Skin epidermis (tissue), 12 donors: ENCODE measurements around the gene SLC25A3.
"Not testable (repeated sequence)": the region's sequence is repeated elsewhere in the genome, so short reads cannot be mapped to it uniquely, and the experiment has no call there.

Experiments
- H3K27ac ChIP-seq, 21 experiments: fragments of 200-600 bp; sonication (generic) in 11 of 21; one replicate each; pipeline ENCODE4 v1.5.0; 2020; ENCODE audit warnings: mild to moderate bottlenecking in 3 of 21, inconsistent platforms in 2 of 21, moderate library complexity in 2 of 21
- H3K4me3 ChIP-seq, 7 experiments: fragments of 200-600 bp; sonication (generic) in 2 of 7; one replicate each; pipeline ENCODE4 v1.5.0; 2020; ENCODE audit warnings: inconsistent platforms in 2 of 7, mild to moderate bottlenecking in 2 of 7, moderate library complexity in 1 of 7

SLC25A3 gene

DNA sequence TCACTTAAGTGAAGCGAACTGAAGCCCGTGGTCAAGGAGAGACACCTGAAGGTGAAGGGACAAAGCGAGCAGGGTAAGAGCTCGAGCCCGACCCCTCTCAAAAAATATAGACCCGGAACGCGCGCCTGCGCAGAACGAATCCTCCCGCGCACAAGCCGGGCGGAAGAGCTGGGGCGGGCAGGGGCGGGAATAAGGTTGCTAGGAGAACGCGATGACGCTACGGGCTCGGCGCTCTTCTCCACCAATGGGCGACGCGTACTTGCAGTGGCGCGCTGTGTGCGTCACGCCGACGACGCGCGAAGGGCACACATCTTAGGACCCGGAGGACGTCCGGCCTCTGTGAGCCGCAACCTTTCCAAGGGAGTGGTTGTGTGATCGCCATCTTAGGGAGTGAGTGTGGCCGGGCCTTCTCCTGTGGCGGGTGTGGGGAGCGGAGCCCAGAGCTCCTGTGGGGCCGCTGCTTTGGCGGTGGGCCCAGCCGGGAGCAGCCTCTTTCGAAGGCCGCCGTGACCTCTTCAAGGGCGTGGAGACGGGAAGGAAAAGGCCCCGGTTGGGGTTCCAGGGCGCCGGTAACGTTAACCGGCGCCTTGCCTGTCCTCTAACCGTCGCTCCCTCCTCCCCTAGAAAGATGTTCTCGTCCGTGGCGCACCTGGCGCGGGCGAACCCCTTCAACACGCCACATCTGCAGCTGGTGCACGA, at the start of gene SLC25A3:
Gene SLC25A3 (plus strand): TSS at position 336 of the 699 bp plus-strand sequence. CDS start 293 bp downstream, at position 629.
- H3K27ac ChIP-seq = peak within 1 kb of the TSS; percentile 83 to 100 (median 98)
- peak within 1 kb of the TSS; percentile 60 to 99 (median 93) for H3K4me3 ChIP-seq

DNA sequence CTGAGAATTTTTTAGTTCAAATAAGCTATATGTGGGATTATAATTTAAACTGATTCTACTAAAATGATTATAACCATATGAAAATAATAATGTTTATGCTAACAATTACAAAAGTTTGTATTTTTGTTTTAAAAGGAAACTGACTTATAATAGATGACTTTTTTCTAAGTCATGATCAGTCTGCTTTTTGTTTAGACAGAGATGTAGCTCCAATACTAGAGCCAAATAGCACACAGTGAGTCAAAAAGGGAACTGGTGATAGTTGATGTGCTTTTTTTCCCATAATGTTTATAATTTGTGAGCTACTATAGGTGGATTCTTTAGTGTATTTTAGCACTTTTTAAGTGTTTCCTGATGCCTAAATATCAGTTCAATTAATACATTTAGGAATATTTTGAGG, 49.8 kb upstream of the SLC25A3 start:
- no peak overlapping the region for H3K4me3 ChIP-seq
- no peak overlapping the region for H3K27ac ChIP-seq

DNA sequence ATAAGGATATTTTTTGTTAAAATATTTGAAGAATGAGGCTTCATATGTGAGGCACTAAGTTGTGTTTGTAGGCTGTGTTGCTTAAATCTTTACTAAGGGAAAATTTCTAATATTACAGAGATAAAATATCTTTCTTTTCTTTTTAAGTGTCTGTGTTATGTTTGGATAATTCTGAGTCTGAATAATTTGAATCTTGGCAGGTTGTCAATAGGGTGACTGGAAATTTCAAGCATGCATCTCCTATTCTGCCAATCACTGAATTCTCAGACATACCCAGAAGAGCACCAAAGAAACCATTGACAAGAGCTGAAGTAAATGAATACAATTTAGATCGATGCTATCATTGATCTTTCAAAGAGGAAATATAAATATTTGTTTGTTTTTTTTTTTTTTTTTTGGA, 48.7 kb upstream of the SLC25A3 start:
- no peak overlapping the region for H3K27ac ChIP-seq
- no peak overlapping the region for H3K4me3 ChIP-seq

DNA sequence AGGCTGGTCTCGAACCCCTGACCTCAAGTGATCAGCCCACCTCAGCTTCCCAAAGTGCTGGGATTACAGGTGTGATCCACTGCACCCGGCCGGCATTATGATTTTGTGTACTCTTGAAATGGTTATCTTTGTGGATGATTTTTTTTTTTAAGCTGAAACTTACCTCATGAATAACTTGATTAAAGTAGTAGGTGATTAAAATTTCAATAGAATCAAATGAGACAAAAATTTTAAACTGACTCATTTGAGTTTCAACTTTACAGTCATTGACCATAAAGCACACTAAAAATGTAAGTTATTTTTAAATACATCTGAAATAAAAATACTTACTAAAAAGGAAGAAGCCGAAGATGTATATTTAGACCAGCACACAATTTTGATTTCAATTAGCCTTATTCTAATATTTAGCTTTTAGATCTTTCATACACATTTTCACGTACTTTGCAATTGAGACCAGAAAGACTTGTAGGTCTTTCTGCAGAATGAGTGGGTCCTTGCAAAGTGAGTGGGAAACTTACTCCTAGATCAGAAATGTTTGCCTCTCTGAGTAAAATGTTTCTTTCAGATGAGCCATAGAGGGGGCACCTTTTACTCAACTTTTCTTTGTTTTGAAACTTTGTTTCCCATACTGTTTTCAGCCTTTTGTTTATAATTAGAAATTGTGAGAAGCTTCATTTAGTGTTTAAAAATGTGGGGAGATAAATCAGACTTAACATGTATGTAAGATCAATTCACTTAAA, 43.9 kb upstream of the SLC25A3 start:
- H3K27ac ChIP-seq = no peak overlapping the region
- H3K4me3 ChIP-seq = no peak overlapping the region

DNA sequence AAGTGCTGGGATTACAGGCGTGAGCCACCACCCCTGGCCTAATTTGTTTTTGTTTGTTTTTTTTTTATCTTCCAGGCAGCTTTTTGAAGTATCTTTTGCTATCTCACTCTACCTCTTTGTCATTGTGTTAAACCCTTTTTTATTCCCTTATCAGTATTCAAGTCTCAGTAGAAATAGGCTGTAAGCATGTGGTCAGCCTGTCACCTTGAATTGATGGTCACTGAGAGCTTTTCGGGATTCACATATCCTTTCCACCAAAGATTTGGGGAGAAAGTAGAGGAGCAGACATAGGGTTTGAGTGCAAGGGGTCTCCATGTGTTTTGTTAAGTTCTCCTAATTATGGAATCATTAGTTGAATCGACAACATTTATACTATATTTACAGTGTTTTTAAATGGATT, 41.7 kb upstream of the SLC25A3 start:
- H3K4me3 ChIP-seq = no peak overlapping the region
- H3K27ac ChIP-seq = no peak overlapping the region

DNA sequence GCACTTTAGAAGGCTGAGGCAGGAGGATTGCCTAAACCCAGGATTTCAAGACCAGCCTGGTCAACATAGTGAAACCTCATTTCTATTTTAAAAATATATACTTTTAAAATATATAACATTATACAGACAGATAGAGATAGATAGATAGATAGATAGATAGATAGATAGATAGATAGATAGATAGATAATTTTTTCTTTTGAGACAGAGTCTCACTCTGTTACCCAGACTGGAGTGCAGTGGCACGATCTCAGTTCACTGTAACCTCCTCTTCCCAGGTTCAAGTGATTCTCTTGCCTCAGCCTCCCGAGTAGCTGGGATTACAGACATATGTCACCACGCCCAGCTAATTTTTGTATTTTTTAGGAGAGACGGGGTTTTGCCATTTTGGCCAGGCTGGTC, 35.4 kb upstream of the SLC25A3 start:
- H3K27ac ChIP-seq, H3K4me3 ChIP-seq: not testable (repeated sequence)

DNA sequence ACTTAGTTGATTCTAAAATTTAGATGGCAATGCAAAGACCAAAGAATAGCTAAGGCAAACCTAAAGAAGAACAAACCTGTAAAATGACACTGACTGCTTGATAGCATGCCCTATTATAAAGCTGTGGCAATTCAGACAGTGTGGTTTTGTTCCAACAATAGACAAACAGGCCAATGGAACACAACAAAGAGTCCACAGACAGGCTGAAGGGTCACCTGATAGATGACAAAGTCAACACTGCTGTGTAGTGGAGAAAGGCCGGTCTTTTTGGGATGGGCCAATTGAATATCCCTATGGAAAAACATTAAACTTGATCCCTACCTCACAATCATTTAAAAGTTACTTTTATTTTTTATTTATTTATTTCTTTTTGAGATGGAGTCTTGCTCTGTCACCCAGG, 33.8 kb upstream of the SLC25A3 start:
- no peak overlapping the region for H3K27ac ChIP-seq
- H3K4me3 ChIP-seq = no peak overlapping the region

DNA sequence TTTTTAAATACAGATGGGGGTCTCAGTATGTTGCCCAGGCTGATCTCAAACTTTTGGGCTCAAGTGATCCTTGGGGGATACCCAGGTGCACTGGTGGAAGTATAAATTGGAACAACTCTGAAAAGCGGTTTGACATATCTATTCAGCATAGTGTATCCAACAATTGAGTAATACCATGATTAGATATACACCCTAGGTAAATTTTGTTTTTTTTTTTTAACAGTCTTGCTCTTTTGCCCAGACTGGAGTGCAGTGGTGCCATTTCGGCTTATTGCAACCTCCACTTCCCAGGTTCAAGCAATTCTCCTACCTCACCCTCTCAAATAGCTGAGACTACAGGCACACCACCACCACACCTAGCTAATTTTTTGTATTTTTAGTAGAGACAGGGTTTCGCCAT, 31.6 kb upstream of the SLC25A3 start:
- no peak overlapping the region for H3K4me3 ChIP-seq
- H3K27ac ChIP-seq = no peak overlapping the region

DNA sequence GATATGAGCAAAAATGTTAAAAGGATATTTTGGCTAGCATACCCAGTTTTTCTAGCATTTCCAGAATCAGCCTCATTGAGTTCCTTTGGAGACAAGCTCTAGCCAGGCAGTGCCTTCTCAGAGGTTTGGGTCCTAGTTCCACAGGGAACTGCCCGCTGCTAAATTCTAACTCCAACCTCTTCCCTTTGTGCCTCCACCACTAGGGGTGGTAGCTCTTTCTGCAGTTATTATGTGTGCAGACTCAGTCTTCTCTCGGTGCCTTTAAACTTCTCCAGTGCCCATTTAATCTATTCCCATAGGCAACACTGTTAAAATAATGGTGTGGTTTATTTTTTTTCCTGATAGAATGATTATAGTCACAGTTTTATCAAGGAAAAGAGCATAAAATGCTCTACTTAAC, 21.5 kb upstream of the SLC25A3 start:
- Histone ChIP-seq H3K27ac (no peak overlapping the region), H3K4me3 (no peak overlapping the region)

DNA sequence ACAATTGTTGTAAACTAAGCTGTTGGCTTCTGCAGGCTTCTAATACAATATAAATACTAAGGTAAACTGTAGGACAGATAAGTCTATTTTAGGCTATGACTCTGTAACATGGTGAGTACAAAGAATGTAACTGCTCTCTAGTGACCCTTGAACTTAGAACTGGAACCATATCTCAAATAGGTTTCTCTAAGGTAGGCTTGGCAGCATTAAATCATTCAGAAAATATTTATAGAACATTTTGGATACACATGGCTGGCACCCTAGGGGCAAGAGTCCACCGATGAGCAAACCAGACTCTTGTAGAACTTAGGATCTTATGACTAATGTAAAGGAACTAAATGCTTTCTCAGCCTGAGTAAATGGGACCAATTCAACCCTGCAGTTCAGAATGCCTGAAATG, 19.4 kb upstream of the SLC25A3 start:
- H3K27ac ChIP-seq = no peak overlapping the region
- no peak overlapping the region for H3K4me3 ChIP-seq

DNA sequence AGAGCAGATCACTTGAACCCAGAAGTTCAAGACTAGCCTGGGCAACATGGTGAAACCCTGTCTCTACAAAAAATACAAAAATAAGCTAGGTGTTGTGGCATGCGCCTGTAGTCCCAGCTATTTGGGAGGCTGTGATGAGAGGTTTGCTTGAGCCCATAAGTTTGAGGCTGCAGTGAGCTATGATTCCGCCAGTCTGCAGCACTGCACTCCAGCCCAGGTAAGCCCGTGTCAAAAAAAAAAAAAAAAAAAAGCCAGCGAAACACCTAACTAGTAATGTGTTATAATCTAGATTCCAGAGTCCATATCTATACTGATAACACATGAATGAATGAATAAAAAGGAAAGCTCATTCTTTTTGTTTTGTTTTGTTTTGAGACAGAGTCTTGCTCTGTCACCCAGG, 18.5 kb upstream of the SLC25A3 start:
- H3K4me3 ChIP-seq = no peak overlapping the region
- H3K27ac ChIP-seq = no peak overlapping the region

DNA sequence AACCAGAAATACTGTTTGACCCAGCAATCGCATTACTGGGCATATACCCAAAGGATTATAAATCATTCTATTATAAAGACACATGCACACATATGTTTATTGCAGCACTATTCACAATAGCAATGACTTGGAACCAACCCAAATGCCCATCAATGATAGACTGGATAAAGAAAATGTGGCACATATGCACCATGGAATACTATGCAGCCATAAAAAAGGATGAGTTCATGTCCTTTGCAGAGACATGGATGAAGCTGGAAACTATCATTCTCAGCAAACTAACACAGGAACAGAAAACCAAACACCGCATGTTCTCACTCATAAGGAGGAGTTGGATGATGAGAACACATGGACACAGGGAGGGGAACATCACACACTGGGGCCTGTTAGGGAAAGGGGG, 16.7 kb upstream of the SLC25A3 start:
- not testable (repeated sequence) for H3K4me3 ChIP-seq, H3K27ac ChIP-seq

DNA sequence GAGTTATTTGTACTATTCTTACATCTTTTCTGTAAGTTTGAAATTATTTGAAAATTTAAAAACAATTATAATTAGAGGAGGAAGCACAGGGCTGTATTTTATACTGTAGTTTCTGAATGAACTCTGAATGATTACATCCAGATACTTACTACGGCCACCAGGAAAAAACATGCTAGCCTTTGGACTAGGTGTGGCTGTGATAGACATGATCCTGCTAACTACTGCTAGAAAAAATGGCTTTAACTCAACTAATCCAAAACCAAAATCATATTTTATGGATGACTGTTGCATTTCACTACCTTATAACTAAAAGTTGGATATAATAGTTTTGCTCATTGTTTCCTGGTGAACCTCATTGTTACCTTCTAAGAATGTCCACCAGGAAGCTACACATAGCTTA, 15.1 kb upstream of the SLC25A3 start:
- Histone ChIP-seq H3K4me3 (no peak overlapping the region), H3K27ac (no peak overlapping the region)

DNA sequence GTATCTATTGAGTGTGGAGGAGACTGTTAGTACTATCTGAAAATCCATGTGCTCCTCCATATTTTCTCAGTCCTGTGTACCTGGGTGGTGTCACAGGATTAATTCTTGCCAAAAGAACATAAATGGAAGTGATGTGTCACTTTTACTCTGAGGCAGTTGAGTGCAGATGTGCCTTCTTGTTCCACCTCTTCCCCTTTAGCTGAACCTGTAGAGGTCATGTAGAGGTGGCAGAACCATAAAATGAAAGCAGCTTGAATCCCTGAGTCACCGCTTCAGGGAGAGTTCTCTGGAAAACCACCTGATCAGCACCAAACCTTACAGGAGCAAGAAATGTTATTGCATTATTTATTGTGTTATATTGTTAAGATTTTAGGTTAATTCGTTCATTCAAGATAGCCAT, 14.7 kb upstream of the SLC25A3 start:
- Histone ChIP-seq H3K4me3 (no peak overlapping the region), H3K27ac (no peak overlapping the region)

DNA sequence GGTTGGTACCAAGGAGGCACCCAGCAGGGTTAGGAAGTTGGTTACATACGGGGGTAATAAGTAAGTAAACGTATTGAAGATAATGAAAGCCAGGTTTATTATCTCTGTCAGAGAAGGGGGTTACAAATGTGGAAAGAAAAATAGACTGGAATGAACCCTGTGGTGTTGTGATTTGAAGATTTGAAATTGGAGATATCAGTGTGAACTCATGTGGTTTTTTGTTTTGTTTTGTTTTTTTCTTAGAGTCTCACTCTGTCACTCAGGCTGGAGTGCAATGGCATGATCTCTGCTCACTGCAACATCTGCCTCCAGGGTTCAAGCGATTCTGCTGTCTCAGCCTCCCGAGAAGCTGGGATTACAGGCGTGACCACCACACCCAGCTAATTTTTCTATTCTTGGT, 14.1 kb upstream of the SLC25A3 start:
- no peak overlapping the region for H3K27ac ChIP-seq
- no peak overlapping the region for H3K4me3 ChIP-seq

DNA sequence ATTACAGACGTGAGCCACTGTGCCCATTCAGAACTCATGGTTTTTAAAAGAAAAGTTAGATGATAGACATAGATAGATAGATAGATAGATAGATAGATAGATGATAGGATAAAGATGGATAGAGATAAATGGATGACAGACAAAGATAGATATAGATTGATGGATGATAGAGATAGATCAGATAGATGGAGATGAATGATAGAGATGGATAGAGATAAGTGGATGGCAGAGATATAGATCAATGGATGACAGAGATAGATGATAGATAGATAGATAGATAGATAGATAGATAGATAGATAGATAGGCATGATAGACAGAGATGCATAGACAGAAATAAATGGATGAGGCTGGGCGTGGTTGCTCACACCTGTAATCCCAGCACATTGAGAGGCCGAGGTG, 13.7 kb upstream of the SLC25A3 start:
- no peak overlapping the region for H3K27ac ChIP-seq
- no peak overlapping the region for H3K4me3 ChIP-seq

DNA sequence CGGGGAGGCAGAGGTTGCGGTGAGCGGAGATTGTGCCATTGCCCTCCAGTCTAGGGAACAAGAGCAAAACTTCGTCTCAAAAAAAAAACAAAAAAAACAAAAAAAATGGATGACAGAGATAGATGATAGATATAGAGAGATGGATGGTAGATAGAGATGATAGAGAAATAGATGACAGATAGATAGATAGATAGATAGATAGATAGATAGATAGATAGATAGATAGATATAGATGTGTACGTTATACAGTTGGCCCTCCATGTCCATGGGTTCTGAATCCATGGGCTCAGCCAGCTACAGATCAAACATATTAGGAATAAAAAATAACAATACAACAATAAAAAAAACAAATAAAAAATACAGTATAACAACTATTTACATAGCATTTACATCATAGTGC, 12.8 kb upstream of the SLC25A3 start:
- Histone ChIP-seq H3K4me3 (no peak overlapping the region), H3K27ac (no peak overlapping the region)

DNA sequence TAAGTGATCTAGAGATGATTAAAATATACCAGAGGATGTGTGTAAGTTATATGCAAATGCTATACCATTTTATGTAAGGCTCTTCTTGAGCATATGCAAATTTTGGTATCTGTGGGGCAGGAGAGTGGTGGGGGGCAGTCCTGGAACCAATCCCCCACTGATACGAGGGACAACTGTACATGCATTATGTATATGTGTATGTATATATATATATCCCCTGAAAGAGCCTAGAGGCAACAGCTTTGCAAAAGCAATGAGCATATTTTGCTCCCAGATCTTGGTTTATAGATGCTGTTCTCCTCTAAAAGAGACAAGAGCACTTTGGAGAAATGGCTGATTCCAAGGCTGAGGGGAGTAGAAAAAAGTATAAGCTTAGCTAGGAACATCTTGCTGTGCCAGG, 12.4 kb upstream of the SLC25A3 start:
- no peak overlapping the region for H3K4me3 ChIP-seq
- H3K27ac ChIP-seq = no peak overlapping the region

DNA sequence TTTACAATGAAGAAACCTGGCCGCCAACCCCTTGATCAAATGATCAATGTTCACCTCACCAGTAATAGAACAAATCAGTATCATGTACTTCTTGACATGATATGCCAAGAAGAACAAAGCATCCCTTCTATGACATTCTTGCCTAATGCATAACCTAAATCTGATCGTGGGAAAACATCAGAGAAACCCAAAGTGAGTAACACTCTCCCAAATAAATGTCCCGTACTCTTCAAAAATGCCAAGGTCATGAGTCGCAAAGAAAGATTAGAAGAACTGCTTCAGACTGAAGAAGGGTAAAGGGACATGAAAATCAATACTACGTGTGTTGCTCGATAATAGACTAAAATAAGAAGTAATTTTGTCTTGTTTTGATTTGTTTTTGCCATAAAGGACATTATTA, 11.4 kb upstream of the SLC25A3 start:
- Histone ChIP-seq H3K27ac (no peak overlapping the region), H3K4me3 (no peak overlapping the region)

DNA sequence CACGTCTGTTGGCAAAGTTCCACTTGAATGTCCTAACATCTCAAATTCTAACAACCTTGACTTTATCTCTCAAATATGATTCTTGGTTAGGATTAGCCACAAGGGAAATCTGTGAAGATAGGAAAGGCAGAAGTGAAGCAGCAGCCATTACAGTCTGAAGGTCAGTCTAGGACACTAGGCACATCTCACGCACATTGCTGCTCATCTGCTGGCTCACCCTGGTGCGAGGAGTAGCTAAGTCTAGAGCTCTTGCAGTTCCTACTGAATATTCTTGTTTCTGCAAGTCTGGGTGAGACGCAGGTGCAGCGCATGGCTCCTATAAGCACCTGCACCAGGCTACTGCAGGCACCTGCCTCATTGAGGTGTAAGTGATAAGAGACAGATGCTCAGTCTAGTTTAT, 6.4 kb upstream of the SLC25A3 start:
- H3K27ac ChIP-seq = no peak overlapping the region
- H3K4me3 ChIP-seq = no peak overlapping the region

DNA sequence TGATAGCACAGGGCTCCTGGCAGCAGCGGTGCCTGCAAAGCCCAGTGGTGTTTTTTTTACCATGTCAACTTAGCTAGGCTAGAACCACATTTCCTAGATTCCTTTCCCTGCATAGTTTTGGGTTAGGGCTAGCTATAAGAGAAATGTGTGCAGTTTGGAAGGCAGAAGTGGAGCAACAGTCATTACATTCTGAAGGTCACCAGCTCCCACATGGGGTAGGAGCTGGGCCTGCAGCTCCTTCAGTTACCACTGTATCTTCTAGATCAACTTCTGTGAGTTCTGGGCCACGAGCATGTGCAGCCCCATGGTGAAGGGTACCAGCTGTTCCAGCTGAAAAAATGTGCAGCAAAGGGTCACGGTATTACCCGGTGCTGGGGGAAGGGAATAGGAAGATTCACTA, 2.3 kb upstream of the SLC25A3 start:
- Histone ChIP-seq H3K27ac (no peak overlapping the region), H3K4me3 (no peak overlapping the region)
